OCI-LY3 (cell line): ENCODE data around the gene ZNF620.

Experiments used
- H2AFZ ChIP-seq: fragments of 200-600, 300-600 bp; shearing (Covaris generic); 2 replicates; pipeline ENCODE4 v1.6.0; 2014; ENCODE audit warnings: antibody characterized with exemption, low read depth, low read length
- H3K27ac ChIP-seq: fragments of 200-600, 300-600 bp; sonication (generic); 2 replicates; pipeline ENCODE4 v1.5.1; 2014; ENCODE audit warnings: mild to moderate bottlenecking, low read length, moderate library complexity, mixed read lengths
- H3K27me3 ChIP-seq: fragments of 200-600, 300-600 bp; sonication (generic); 2 replicates; pipeline ENCODE4 v1.6.1; 2014; ENCODE audit warnings: low read depth, low read length, mixed read lengths
- H3K36me3 ChIP-seq: fragments of 200-600, 300-600 bp; sonication (generic); replicated peaks from 2 replicates; pipeline ENCODE3; 2014; ENCODE audit warnings: low read depth, low read length, mixed read lengths
- H3K4me1 ChIP-seq: fragments of 300-600, 200-600 bp; sonication (generic); 2 replicates; pipeline ENCODE4 v1.6.1; 2014; ENCODE audit warnings: low read length, mixed read lengths
- H3K4me2 ChIP-seq: fragments of 200-600, 300-600 bp; sonication (generic); 2 replicates; pipeline ENCODE4 v1.6.1; 2014; ENCODE audit warnings: low read length, mixed read lengths
- H3K4me3 ChIP-seq: fragments of 300-600, 200-600 bp; sonication (generic); 2 replicates; pipeline ENCODE4 v1.5.1; 2014; ENCODE audit warnings: antibody characterized with exemption, mild to moderate bottlenecking, low read length, moderate library complexity
- H3K79me2 ChIP-seq: fragments of 300-600, 200-600 bp; shearing (Covaris generic); 2 replicates; pipeline ENCODE4 v1.6.1; 2014; ENCODE audit warnings: mild to moderate bottlenecking, low read length, mixed read lengths
- H3K9ac ChIP-seq: fragments of 300-600, 200-600 bp; shearing (Covaris generic); 2 replicates; pipeline ENCODE4 v1.6.0; 2014; ENCODE audit warnings: mild to moderate bottlenecking, low read length, moderate library complexity
- H3K9me3 ChIP-seq: fragments of 200-600, 300-600 bp; shearing (Covaris generic); 2 replicates; pipeline ENCODE4 v1.6.1; 2014; ENCODE audit warnings: low read length, mixed read lengths; ENCODE audit not compliant: insufficient read depth
- H4K20me1 ChIP-seq: fragments of 200-600, 300-600 bp; sonication (generic); 2 replicates; pipeline ENCODE4 v1.6.1; 2016; ENCODE audit warnings: low read length, mixed read lengths; ENCODE audit not compliant: insufficient read depth
- EZH2phosphoT487 ChIP-seq: fragments of 200-600 bp; shearing (Covaris generic); IDR thresholded peaks from 2 replicates; pipeline ENCODE4 v1.6.1; 2018; ENCODE audit warnings: antibody characterized with exemption, mixed run types, low read depth
- TF ChIP-seq, protein P1 (sequence below): fragments of 200-600, 300-600 bp; sonication (generic); IDR thresholded peaks from 2 replicates; pipeline ENCODE4 v1.5.1; 2014; ENCODE audit warnings: antibody characterized with exemption, low read length, low read depth

ZNF620 gene

DNA sequence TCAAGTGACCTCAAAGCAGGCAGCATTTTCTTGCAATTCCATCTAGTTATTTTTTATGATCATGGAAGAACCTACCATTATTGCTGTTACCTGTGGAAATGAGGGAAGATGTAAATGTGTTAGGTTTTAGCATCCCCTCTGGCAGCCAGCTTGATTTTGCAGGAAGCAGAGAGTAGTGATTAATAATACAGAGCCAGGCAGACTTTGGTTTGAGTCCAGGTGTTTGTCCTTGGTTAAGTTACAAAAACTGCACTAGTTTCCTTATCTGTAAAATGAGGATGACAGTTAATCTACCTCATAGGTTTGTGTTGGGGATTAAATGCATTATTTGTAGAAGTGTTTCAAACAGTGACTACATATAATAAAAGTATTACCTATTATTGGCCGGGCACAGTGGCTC is 12.2 kb downstream of the ZNF620 start:
- no peaks in the 10 kb centered on the region for H3K9me3 ChIP-seq
- no peaks in the 10 kb centered on the region for H3K27me3 ChIP-seq
- no peak overlapping the region for H3K9ac ChIP-seq
- H3K36me3 ChIP-seq, result no peaks in the 10 kb centered on the region
- no peak overlapping the region for H2AFZ ChIP-seq
- no peak overlapping the region for H3K27ac ChIP-seq
- H3K4me1 ChIP-seq, result no peaks in the 10 kb centered on the region
- H3K79me2 ChIP-seq, result no peaks in the 10 kb centered on the region
- no peak overlapping the region for H3K4me3 ChIP-seq
- TF ChIP-seq, protein P1, sequence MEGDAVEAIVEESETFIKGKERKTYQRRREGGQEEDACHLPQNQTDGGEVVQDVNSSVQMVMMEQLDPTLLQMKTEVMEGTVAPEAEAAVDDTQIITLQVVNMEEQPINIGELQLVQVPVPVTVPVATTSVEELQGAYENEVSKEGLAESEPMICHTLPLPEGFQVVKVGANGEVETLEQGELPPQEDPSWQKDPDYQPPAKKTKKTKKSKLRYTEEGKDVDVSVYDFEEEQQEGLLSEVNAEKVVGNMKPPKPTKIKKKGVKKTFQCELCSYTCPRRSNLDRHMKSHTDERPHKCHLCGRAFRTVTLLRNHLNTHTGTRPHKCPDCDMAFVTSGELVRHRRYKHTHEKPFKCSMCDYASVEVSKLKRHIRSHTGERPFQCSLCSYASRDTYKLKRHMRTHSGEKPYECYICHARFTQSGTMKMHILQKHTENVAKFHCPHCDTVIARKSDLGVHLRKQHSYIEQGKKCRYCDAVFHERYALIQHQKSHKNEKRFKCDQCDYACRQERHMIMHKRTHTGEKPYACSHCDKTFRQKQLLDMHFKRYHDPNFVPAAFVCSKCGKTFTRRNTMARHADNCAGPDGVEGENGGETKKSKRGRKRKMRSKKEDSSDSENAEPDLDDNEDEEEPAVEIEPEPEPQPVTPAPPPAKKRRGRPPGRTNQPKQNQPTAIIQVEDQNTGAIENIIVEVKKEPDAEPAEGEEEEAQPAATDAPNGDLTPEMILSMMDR, result no peak
- no peak for TF ChIP-seq EZH2phosphoT487
- H3K4me2 ChIP-seq, result no peak overlapping the region
- no peaks in the 10 kb centered on the region for H4K20me1 ChIP-seq

DNA sequence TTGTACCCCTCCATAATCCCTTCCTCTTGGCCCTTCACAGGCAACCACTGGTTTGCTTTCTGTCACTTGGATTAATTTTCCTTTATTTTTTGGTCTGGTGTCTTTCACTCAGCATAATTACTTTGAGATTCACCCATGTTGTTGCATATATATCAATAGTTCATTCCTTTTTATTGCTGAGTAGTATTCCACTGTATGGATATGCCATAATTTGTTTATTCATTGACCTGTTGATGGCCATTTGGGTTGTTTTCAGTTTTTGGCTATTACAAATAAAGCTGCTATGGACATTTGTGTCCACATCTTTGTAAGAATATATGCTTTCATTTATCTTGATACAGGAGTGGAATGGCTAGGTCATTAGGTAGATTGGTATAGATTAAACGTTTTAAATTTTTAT is 13.0 kb downstream of the ZNF620 start:
- TF ChIP-seq EZH2phosphoT487, result no peak
- TF ChIP-seq, protein P1, result no peak
- H3K27me3 ChIP-seq, result no peaks in the 10 kb centered on the region
- no peak overlapping the region for H3K9ac ChIP-seq
- no peaks in the 10 kb centered on the region for H4K20me1 ChIP-seq
- no peak overlapping the region for H3K4me3 ChIP-seq
- no peak overlapping the region for H3K27ac ChIP-seq
- no peaks in the 10 kb centered on the region for H3K9me3 ChIP-seq
- no peaks in the 10 kb centered on the region for H3K79me2 ChIP-seq
- no peaks in the 10 kb centered on the region for H3K36me3 ChIP-seq
- no peak overlapping the region for H2AFZ ChIP-seq
- peaks cover under 1% of the 10 kb centered on the region for H3K4me1 ChIP-seq
- H3K4me2 ChIP-seq, result no peak overlapping the region

DNA sequence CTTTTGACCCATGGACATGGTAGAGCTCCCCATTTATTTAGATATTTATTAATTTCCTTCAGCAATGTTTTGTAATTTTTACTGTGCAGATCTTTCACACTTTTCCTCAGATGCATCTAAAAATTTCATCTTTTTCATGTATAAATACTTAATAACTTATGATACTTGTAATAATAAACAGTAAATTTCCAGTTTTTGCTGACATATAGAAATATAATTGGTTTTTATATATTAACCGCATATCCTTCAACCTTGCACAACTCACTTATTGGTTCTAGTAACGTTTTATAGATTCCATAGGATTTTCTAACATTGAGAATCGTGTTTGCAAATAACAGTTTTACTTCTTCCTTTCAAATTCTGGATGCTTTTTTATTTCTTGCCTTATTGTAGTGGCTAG is 15.4 kb downstream of the ZNF620 start:
- no peaks in the 10 kb centered on the region for H3K36me3 ChIP-seq
- H4K20me1 ChIP-seq, result no peaks in the 10 kb centered on the region
- H3K27ac ChIP-seq, result no peak overlapping the region
- peaks cover 11% of the 10 kb centered on the region for H3K79me2 ChIP-seq
- TF ChIP-seq, protein P1, result no peak
- no peak for TF ChIP-seq EZH2phosphoT487
- H2AFZ ChIP-seq, result no peak overlapping the region
- H3K4me2 ChIP-seq, result no peak overlapping the region
- no peak overlapping the region for H3K9ac ChIP-seq
- H3K4me1 ChIP-seq, result peaks cover 12% of the 10 kb centered on the region
- no peaks in the 10 kb centered on the region for H3K9me3 ChIP-seq
- no peaks in the 10 kb centered on the region for H3K27me3 ChIP-seq
- H3K4me3 ChIP-seq, result no peak overlapping the region

DNA sequence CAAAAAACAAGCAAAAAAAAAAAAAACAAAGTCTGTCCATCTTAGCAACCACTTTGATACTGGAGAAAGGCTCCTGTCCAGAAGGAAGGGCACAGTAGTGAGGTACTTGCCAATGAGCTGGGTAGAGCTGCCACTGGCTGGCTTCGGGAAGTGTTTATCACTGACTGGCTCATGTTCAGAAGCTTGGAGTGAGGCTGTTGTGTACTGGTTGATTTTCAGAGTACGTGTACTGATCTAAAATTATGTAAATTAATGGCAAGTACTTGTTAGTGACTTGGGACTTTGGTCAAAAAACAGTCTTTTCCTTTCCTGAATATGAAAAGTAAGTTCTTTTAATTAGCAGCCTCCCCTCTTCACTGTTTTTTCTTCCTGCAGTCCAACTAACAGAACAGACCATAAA is 17.9 kb downstream of the ZNF620 start:
- no peaks in the 10 kb centered on the region for H4K20me1 ChIP-seq
- TF ChIP-seq, protein P1, result no peak
- TF ChIP-seq EZH2phosphoT487, result no peak
- peaks cover 11% of the 10 kb centered on the region for H3K79me2 ChIP-seq
- no peaks in the 10 kb centered on the region for H3K27me3 ChIP-seq
- H3K36me3 ChIP-seq, result peaks cover 17% of the 10 kb centered on the region
- H3K4me3 ChIP-seq, result peak overlapping the region; percentile 82
- H3K9me3 ChIP-seq, result no peaks in the 10 kb centered on the region
- peak overlapping the region; percentile 95 for H2AFZ ChIP-seq
- peak overlapping the region; percentile 72 for H3K4me2 ChIP-seq
- H3K4me1 ChIP-seq, result peaks cover 12% of the 10 kb centered on the region
- no peak overlapping the region for H3K27ac ChIP-seq
- H3K9ac ChIP-seq, result peak overlapping the region; percentile 66
